GM21526 (cell line): ENCODE measurements around the gene ALK.

Experiments
- ATAC-seq: cut with Tn5 transposase; IDR thresholded peaks from one replicate; pipeline ENCODE4 v1.9.1; 2021; ENCODE audit warnings: moderate library complexity; ENCODE audit not compliant: unreplicated experiment, low FRiP score

ALK gene

DNA sequence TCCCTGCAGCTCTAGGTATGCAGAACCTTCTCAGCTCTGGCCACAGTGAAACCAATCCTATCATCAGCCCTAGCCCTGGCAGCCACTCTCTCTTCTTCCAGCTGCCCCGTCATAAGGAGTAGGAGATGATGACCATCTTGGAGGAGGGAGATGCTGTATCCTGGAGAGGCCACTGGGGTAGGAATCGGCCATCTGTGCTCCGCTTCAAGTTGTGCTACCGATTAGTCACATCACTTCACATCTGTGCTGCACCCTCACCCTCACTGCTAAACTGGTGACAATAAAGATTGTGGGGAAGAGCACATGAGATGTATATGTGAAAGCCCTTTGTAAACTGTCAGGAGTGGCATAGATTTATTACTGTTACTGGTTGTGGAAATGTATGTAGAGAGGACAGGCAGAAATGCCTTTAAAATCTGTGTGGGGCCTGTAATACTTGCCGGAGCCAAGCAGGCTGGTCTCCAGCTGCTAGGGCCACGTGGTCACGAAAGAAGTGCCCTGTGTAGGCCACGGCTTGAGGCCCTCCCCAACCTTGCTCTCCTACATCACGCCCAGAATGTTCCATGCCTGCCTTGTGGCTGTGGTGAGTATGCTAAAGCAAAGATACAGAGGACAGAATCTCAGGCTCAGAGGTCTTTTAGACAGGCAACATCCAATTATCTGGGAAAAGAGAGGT, 569.3 kb downstream of the ALK start:
- no peak for ATAC-seq

GRCh38 chr2:29351248-29351647, 570.1 kb downstream of the ALK start:
- ATAC-seq, result no peak

DNA sequence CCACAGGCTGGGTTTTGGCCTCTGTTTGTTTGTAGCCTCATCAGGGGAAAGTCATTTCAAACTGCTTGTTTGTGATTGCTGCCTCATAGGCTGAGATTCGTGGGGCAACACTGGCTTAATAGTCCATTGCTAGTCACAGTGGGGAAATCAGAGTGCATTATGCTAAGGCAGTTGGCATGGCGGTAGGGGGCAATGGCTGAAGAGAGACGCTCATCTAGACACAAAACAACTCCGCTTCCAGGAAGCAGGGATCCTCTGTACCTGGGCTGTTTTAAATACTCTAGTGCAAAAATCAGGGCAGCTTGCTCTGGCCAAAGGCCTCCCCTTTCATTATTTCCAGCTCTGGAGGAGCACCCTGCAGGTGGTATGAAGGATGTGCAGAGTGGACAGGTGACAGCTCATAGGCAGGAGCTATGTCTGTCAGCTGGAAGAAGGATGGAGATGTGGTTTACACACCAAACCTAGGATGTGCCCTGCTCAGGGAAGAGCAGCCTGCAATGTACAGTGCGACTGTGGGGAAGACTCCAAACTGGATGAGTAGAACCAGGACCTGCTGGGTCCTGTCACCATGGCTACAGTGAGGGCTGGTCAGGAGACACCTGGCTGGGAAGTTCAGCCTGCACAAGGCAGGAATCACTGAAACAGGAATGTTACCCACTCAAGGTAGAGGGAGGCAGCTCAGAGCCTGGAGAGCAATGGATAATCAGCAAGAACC, 571.9 kb downstream of the ALK start:
- no peak for ATAC-seq

- ATAC-seq, result no peak
Measured at GRCh38 chr2:29347774-29348461, 573.5 kb downstream of the ALK start.

GRCh38 chr2:29345236-29345635, 576.1 kb downstream of the ALK start:
- ATAC-seq, result no peak

GRCh38 chr2:29343830-29344229, 577.6 kb downstream of the ALK start:
- ATAC-seq, result no peak

GRCh38 chr2:29336341-29337241, 584.8 kb downstream of the ALK start:
- no peak for ATAC-seq

GRCh38 chr2:29335396-29335795, 586.0 kb downstream of the ALK start:
- no peak for ATAC-seq

DNA sequence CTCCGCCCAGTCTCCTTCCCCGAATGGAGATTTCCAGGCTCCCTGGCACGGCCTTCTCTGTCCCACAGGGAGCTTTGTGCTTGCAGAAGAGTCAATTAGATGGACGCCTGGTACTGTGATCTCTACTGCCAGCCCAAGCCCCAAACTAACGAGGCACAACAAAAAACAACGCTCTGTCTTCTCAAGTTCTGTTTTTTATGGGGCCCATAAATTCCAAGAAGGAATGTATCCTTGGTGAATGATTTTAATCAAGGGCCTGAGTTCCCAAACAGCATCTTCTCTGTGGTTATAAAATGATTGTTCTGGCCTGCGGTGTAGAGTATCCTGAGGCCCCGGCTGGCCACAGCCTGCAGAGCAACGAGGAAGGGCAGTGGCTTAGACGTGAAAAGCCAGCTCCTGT, 586.7 kb downstream of the ALK start:
- ATAC-seq, result no peak

DNA sequence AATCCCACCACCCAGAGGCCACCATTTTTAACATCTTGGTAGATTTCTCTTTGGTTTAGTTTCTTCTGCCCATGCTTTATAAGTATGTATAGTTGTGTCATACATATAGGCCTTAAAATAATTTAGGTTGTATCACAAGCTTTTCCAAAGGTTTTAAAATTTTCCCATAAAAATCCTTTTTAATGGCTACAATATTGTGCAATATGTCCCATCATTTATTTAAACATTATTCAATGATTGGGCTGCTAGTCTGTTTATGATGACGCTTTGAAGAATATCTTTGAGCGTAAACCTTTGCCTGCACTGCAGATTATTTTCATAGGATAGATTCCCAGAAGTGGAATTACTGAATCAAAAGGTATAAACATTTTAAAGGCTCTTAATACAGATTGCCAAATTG, 588.8 kb downstream of the ALK start:
- no peak for ATAC-seq

DNA sequence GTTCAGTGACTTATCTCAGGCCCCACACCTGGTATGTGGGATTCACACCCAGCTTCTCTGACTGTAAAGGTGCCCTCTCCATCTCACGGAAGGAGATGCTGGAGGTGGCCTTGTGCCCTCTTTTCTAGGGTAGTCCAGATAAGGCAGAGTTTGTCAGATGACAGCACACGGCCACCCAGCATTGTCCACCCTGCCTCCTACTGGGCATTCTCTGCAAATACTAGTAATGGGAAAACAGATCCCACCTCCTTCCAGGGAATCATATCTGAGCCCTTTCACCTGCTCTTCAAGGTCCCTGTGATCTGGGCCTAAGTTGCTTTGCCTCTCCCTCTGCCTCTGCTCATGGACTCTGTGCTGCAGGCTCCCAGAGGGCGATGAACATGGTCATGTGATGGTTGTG, 591.5 kb downstream of the ALK start:
- no peak for ATAC-seq

- ATAC-seq, result no peak
Measured at GRCh38 chr2:29326926-29327325, 594.5 kb downstream of the ALK start.

DNA sequence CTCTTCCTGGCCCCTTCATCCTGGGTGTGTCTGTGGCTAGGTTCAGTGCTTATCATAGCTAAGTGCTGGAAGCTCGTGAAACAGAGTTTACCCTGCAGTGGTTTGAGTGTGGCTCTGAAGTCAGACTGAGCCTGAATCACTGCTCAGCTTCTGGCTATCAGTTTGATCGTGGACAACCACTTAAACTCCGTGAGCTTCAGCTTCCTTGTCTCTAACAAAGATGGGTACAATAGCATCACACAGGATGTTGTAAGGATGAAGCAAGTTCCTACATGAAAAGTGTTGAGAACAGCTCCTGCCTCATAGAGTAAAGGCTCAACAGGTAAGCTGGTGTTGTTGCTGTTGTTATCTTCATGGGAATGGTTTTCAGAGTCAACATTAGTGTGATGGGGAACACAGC, 595.8 kb downstream of the ALK start:
- ATAC-seq, result no peak

DNA sequence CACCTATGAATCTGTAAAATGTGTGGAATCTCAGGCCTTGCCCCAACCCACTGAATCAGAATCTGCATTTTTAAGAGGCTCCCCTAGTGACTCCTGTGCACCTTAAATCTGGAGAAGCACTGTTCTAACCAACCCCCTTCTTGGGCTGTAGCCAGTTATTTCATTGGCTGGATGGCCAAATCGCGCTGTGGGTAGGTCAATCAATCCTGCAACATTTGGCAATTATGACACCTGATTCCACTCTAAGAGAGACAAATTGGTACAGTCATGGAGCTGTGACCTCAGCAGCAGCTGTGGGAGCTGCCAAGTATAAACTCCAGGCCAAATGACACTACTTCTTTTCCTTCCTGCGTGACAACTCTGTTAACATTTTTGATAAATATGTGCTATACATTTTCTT, 597.4 kb downstream of the ALK start:
- ATAC-seq, result no peak

GRCh38 chr2:29323301-29323700, 598.1 kb downstream of the ALK start:
- ATAC-seq, result no peak

- ATAC-seq, result no peak
Measured at GRCh38 chr2:29322011-29322410, 599.4 kb downstream of the ALK start.

GRCh38 chr2:29317801-29318485, 603.4 kb downstream of the ALK start:
- ATAC-seq, result no peak

GRCh38 chr2:29317077-29317517, 604.3 kb downstream of the ALK start:
- ATAC-seq, result peak; percentile 43

DNA sequence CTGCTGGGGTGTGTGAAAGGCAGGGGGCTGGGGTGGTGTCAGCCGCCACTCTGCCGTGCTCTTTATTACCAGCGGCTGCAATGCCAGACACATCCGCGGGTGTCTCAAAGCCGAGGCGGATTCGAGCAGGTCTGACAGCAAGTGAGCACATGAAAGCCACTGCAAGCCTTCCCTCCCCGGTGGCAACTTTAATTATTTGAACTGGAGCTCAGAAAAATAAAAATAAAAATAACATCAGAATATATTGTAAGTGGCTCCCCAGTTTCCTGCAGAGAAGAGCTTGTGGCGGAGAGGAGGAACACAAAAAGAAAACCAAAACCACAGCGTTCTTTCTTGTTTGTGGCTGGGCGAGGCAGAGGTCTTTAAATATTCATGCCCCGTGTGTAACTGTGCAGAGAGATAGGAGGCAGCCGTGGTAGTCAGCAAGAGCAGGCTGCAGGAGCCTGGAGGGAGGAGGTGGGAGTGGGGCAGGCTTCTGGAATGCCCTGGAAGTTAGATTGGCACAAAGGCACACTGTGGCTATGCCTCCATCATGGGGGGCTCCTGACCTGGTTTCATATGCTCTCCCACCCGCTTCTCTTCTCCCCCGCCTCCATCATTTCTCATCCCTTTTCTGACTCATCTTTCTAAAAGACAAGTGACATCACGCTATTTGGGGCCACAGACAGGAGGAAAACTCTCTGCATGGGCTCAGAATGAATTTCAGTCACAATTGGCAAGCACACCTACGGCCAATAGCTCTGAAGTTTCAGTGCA, 606.4 kb downstream of the ALK start:
- ATAC-seq, result peak; percentile 79
